Endothelial cell of umbilical vein (primary cell): ENCODE measurements around the gene ZNF831. TPM values are rescaled to one million over a fixed set of nuclear protein-coding genes. Genes with fewer than 3 reads are reported as not detected.

Experiments
- BruUV-seq: library from RNA; stranded (reverse); fragments of 400-500 nt; replicated peaks from 2 replicates; lab custom pipeline; 2021; lab: Mats Ljungman, UMichigan
- CTCF ChIA-PET: fragments of 300-600, 350-600 bp; sonication (Branson Sonifier 250); formaldehyde crosslinking; loops from one replicate; lab custom pipeline; 2021; ENCODE audit warnings: antibody characterized with exemption, inconsistent platforms; lab: Charles Lee
- POLR2A ChIA-PET: fragments of 300-600, 350-600 bp; sonication (Branson Sonifier 250); formaldehyde crosslinking; loops from one replicate; lab custom pipeline; 2021; ENCODE audit warnings: antibody characterized with exemption, inconsistent platforms; lab: Charles Lee
- DNase-seq: peaks from one replicate; pipeline ENCODE4 v3.0.0-alpha.2; 2011; ENCODE audit warnings: low read depth, low spot score
- FAIRE-seq: peaks from 2 replicates; lab custom pipeline; 2011; peaks lifted over from hg19 to GRCh38; lab: Jason Lieb, UNC
- H2AFZ ChIP-seq: 2 replicates; pipeline ENCODE4 v1.6.0; 2012; ENCODE audit warnings: low read depth, low read length, control low read depth, inconsistent platforms
- H3K27ac ChIP-seq: 2 replicates; pipeline ENCODE4 v1.5.1; 2011; ENCODE audit warnings: low read depth, mild to moderate bottlenecking, control low read depth, low read length, moderate library complexity; ENCODE audit not compliant: insufficient read depth
- H3K27me3 ChIP-seq, 2 experiments: 2 replicates each; pipeline versions ENCODE4 v1.6.0 to v1.6.1; 2011; ENCODE audit warnings: low read length in 2 of 2, mixed read lengths in 1 of 2; ENCODE audit not compliant: control insufficient read depth in 2 of 2, insufficient read depth in 2 of 2
- H3K36me3 ChIP-seq, 2 experiments: 2 replicates in 1 of 2; 3 replicates in 1 of 2; pipeline ENCODE4 v1.5.1; 2011; ENCODE audit warnings: low read length in 2 of 2, mild to moderate bottlenecking in 1 of 2, moderate library complexity in 1 of 2; ENCODE audit not compliant: control insufficient read depth in 2 of 2, insufficient read depth in 2 of 2; ENCODE audit errors: extremely low read depth in 1 of 2
- H3K4me1 ChIP-seq: 3 replicates; pipeline ENCODE4 v1.5.1; 2011; ENCODE audit warnings: mild to moderate bottlenecking, low read length; ENCODE audit not compliant: control insufficient read depth, insufficient read depth; ENCODE audit errors: extremely low read depth
- H3K4me2 ChIP-seq: 2 replicates; pipeline ENCODE4 v1.6.1; 2011; ENCODE audit warnings: low read length, control low read depth, mixed read lengths; ENCODE audit not compliant: insufficient read depth
- H3K4me3 ChIP-seq, 3 experiments: fragments of 200-600 bp in 1 of 3; sonication (generic), shearing (Covaris generic) in 1 of 3; replicated peaks in 1 of 3; 2 replicates each; pipeline ENCODE4 v1.5.1; 2011 to 2016; ENCODE audit warnings: control low read depth in 3 of 3, low read length in 3 of 3, mild to moderate bottlenecking in 2 of 3, inconsistent platforms in 1 of 3, low read depth in 1 of 3, moderate library complexity in 1 of 3; ENCODE audit not compliant: insufficient read depth in 1 of 3
- H3K79me2 ChIP-seq: 2 replicates; pipeline ENCODE4 v1.6.0; 2012; ENCODE audit warnings: low read length, inconsistent platforms; ENCODE audit not compliant: control insufficient read depth, insufficient read depth
- H3K9ac ChIP-seq: replicated peaks from 2 replicates; pipeline ENCODE3; 2011; ENCODE audit warnings: low read length, control low read depth; ENCODE audit not compliant: insufficient read depth; ENCODE audit errors: extremely low read depth
- H3K9me1 ChIP-seq: replicated peaks from 3 replicates; pipeline ENCODE4 v1.6.0; 2011; ENCODE audit warnings: mild to moderate bottlenecking, low read length; ENCODE audit not compliant: control insufficient read depth, insufficient read depth; ENCODE audit errors: extremely low read depth
- H3K9me3 ChIP-seq: replicated peaks from 2 replicates; pipeline ENCODE4 v1.5.1; 2012; ENCODE audit warnings: low read length, inconsistent platforms; ENCODE audit not compliant: control insufficient read depth, insufficient read depth
- H4K20me1 ChIP-seq: replicated peaks from 2 replicates; pipeline ENCODE3; 2011; ENCODE audit warnings: mild to moderate bottlenecking, low read length; ENCODE audit not compliant: control insufficient read depth, insufficient read depth; ENCODE audit errors: extremely low read depth
- EZH2 ChIP-seq: IDR thresholded peaks from 2 replicates; pipeline ENCODE4 v1.6.1; 2012; ENCODE audit warnings: borderline replicate concordance, low read depth, mild to moderate bottlenecking, moderate library complexity, low read length, inconsistent platforms; ENCODE audit not compliant: severe bottlenecking
- FOS ChIP-seq: IDR thresholded peaks from 2 replicates; pipeline ENCODE4 v1.6.1; 2011; ENCODE audit warnings: mild to moderate bottlenecking, low read length, moderate library complexity, borderline replicate concordance; ENCODE audit not compliant: insufficient read depth
- GATA2 ChIP-seq: IDR thresholded peaks from 2 replicates; pipeline ENCODE4 v1.7.0; 2011; ENCODE audit warnings: low read depth, mild to moderate bottlenecking, moderate library complexity, mixed read lengths, low read length; ENCODE audit not compliant: insufficient read length, insufficient read depth
- JUN ChIP-seq: IDR thresholded peaks from 2 replicates; pipeline ENCODE4 v1.6.1; 2011; ENCODE audit warnings: borderline replicate concordance, low read depth; ENCODE audit not compliant: insufficient read length, insufficient read depth
- MYC ChIP-seq: IDR thresholded peaks from one replicate; pipeline ENCODE4 v1.6.1; 2011; ENCODE audit warnings: mild to moderate bottlenecking, low read depth, low read length
- POLR2A ChIP-seq: IDR thresholded peaks from 2 replicates; pipeline ENCODE4 v1.6.1; 2012; ENCODE audit warnings: low read depth, mild to moderate bottlenecking, control low read depth, low read length
- POLR2AphosphoS5 ChIP-seq: IDR thresholded peaks from 2 replicates; pipeline ENCODE4 v1.6.1; 2012; ENCODE audit warnings: low read depth, mild to moderate bottlenecking, control low read depth, low read length, moderate library complexity; ENCODE audit not compliant: insufficient read depth
- dilution Hi-C: fragments of 300-500 bp; cut with MboI; formaldehyde crosslinking; loops from one replicate; pipeline ENCODE4 v1.15.0; 2019; ENCODE audit warnings: low sequenced_read_pairs; ENCODE audit not compliant: extremely low pct_ligation_motif_present
- intact Hi-C: fragments of 100-400 bp; cut with micrococcal nuclease; formaldehyde crosslinking; loops from one replicate; pipeline ENCODE4 v1.10.0; 2022
- polyA plus RNA-seq, 4 experiments: library from polyadenylated mRNA; depleted of rRNA in 3 of 4; stranded (reverse) in 3 of 4; unstranded in 1 of 4; fragments of >200 nt; gene quantifications; 2 replicates each; pipeline versions ENCODE4 v1.2.1 to v1.2.3, GENCODE V29; 2011 to 2012; ENCODE audit warnings: missing spikeins in 1 of 4
- total RNA-seq: library from RNA; stranded (reverse); gene quantifications from 2 replicates; pipeline ENCODE4 v1.2.3, GENCODE V29; 2021
- TF ChIP-seq, protein P1 (sequence below): IDR thresholded peaks from 2 replicates; pipeline ENCODE4 v1.6.1; 2011; ENCODE audit not compliant: insufficient read depth, insufficient read length
- TF ChIP-seq, protein P2 (sequence below), 2 donors: IDR thresholded peaks; 1 replicate in 1 of 2; 2 replicates in 1 of 2; pipeline ENCODE4 v1.5.1; 2011; ENCODE audit warnings: low read length in 2 of 2, mild to moderate bottlenecking in 2 of 2, moderate library complexity in 2 of 2, control low read depth in 1 of 2, inconsistent platforms in 1 of 2, low read depth in 1 of 2; ENCODE audit not compliant: insufficient read depth in 1 of 2; ENCODE audit errors: extremely low read depth in 1 of 2

ZNF831 gene
- total and polyA plus RNA-seq, 2 donors (not counting 3 experiments of a cell fraction or from before 2014, with no cell fraction given): not detected

DNA sequence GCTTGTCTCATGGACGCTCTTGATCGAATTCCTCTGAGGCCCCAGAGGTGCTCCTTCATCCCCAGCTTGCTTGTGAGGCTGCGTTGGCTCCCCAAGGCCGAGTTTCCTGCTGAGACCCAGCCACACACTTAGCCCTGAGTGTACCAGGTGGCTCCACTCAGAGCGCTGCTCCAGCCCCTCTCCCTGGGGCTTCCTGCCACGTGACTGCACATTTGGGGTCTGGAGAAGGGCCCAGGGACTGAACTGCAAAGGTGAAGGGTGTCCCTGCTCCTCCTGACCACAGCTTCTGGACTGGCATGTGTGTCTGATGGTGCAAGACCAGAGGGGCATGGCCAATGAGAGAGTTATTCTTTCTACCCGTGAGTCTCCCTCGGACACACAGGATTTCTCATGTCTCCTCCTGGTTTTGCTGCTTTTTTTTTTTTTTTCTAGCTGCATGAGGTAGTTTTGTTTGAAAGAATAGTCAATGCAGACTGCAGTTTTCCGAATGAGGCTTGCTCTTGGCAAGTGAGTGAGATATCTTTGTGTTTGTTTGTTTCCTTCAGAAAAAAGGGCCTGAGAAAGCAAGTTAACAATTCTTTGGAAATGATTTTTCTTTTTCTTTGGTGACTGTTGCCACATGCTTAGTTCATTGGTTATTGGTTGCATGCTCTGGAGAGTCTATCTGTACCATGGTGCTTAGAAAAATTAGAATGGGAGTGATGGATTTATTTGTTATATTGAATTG lies 3.1 kb upstream of the ZNF831 start:
- Histone ChIP-seq H2AFZ (no peak overlapping the region), H3K4me1 (no peaks in the 10 kb centered on the region), H3K27me3 (no peaks in the 10 kb centered on the region), H3K9me3 (no peaks in the 10 kb centered on the region), H4K20me1 (no peaks in the 10 kb centered on the region), H3K9me1 (no peaks in the 10 kb centered on the region), H3K4me3 (no peak overlapping the region), H3K36me3 (no peaks in the 10 kb centered on the region), H3K27ac (no peak overlapping the region), H3K4me2 (no peak overlapping the region), H3K79me2 (no peaks in the 10 kb centered on the region), H3K9ac (no peak overlapping the region)
- dilution Hi-C loops (no loop called here), intact Hi-C loops (no loop called here)
- ChIA-PET CTCF (no interaction called here), POLR2A (no interaction called here)
- FAIRE-seq: no peak
- BruUV-seq: no TSS peak
- no peak for DNase-seq
- no peak for TF ChIP-seq JUN
- TF ChIP-seq, protein P1, sequence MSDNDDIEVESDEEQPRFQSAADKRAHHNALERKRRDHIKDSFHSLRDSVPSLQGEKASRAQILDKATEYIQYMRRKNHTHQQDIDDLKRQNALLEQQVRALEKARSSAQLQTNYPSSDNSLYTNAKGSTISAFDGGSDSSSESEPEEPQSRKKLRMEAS: no peak
- no peak for TF ChIP-seq POLR2AphosphoS5
- no peak for TF ChIP-seq POLR2A
- TF ChIP-seq EZH2: no peak
- no peak for TF ChIP-seq GATA2
- no peak for TF ChIP-seq MYC
- TF ChIP-seq, protein P2, sequence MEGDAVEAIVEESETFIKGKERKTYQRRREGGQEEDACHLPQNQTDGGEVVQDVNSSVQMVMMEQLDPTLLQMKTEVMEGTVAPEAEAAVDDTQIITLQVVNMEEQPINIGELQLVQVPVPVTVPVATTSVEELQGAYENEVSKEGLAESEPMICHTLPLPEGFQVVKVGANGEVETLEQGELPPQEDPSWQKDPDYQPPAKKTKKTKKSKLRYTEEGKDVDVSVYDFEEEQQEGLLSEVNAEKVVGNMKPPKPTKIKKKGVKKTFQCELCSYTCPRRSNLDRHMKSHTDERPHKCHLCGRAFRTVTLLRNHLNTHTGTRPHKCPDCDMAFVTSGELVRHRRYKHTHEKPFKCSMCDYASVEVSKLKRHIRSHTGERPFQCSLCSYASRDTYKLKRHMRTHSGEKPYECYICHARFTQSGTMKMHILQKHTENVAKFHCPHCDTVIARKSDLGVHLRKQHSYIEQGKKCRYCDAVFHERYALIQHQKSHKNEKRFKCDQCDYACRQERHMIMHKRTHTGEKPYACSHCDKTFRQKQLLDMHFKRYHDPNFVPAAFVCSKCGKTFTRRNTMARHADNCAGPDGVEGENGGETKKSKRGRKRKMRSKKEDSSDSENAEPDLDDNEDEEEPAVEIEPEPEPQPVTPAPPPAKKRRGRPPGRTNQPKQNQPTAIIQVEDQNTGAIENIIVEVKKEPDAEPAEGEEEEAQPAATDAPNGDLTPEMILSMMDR (IDR thresholded peaks at IDR 0.05; ENCODE audit: extremely low read depth in 1 of 2, insufficient read depth in 1 of 2, low read depth in 1 of 2, low read length in 2 of 2): no peak
- TF ChIP-seq FOS: no peak
